HG03066 (cell line): Measurements from ENCODE around the gene CCDC57.
"Not testable (repeated sequence)": the region's sequence is repeated elsewhere in the genome, so short reads cannot be mapped to it uniquely, and the experiment has no call there.

ENCODE experiments used
- ATAC-seq: cut with Tn5 transposase; IDR thresholded peaks from one replicate; pipeline ENCODE4 v1.9.1; 2021; ENCODE audit warnings: low read depth; ENCODE audit not compliant: unreplicated experiment

Gene CCDC57

DNA sequence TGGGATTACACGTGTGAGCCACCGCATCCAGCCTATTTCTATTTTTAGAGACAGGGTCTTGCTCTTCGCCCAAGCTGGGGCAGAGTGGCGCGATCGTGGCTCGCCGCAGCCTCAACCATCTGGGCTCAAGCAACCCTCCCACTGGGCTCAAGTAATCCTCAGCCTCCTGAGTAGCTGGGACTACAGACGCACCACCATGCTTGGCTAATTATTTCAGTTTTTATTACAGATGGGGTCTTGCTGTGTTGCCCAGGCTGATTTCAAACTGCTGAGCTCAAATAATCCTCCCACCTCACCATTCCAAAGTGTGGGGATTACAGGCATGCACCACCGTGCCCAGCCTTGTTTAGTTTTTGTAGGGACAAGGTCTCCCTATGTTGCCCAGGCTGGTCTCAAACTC, 53.8 kb downstream of the CCDC57 start:
- ATAC-seq, result no peak

DNA sequence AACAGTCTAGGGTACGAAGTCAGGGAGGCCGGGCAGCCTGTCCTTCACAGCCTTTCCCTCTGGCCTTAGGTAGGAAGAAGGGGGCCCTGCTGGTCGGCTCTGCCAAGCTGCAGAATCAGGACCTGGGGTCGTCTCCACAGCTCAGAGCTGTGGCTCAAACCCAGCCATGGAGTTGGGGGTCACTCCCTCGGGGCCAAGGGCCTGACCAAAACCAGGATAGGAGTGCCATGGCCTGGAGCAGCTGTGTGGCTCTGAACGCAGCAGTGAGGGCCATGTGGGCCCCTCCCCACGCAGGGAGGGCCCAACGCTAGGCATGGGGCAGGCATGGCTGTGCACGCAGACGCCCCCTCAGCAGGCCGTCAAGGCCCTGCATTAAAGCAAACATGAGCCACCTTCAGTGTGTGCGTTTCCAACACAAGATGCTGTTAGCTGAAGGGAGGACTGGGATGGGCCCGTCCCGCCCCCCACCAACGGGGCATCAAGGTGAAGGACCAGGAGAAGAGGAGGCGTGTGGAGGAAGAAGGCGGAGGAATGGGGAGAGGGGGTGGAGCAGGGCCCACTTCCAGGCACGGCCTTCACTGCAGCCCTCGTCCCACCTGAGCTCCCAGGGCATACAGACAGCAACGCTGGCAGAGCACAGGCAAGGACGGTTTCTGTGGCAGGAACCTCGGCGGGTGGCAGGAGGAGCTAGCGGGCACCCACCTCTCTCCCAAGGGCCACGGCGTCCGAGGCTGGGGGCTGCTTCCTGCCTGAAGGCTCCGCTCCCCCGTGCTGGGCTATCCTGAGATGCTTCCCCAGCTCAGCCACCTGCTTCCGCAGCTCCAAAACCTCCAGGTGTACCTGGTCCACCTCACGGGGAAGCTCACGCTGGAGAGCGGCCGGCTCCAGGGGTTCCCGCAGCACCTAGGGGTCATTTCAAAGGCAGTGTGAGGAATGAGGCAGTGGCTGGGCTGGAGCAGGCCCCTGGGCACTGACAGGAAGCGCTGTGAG, 55.3 kb downstream of the CCDC57 start:
- no peak for ATAC-seq

DNA sequence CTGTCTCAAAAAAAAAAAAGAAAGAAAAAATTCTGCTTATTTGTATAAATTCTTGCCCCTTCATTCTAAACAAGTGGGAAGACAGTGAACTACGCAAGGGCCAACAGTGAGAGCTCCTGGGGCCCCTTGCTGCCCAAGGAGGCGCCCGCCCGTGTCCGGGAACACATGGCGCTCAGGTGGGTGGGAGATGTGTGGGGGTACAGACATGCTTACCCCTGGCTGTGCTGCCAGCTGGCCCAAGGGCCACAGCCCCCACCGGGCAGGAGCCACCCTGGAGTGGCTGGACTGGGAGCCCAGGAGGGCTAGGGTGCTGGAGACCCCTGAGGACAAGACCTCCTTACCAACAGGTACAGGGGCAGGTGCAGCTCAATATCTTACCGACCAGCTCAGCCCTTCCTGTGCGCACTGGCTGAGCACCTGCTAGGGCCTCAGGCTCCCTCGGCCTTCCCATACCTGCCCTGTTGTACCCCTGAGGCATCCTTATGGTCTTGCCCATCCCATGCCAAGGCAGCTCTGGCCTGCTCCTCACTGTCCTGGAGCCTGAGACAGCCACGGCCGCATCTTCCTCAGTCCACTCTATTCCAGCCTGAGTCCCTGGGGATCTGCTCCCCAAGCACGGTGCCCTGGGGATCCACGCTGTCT, 56.2 kb downstream of the CCDC57 start:
- ATAC-seq, result no peak

DNA sequence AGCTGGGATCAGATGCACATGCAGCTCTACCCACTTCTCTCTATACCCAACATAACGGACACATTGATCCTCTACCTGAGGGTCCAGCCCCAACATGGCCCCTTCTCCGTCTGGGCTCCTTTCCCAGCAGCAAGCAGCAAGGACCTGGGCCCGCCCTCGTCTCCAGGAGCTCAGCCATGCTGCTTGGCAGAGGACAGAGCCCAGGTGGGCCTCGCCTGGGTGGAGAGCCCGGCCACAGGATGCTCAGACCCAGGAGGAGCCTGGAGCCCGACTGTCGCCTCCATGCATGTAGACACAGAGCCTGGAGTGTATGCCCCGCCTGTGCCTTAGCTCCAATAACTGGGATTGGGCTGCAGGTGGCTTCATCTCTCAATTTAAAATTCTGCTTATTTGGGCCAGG, 57.0 kb downstream of the CCDC57 start:
- ATAC-seq, result no peak

DNA sequence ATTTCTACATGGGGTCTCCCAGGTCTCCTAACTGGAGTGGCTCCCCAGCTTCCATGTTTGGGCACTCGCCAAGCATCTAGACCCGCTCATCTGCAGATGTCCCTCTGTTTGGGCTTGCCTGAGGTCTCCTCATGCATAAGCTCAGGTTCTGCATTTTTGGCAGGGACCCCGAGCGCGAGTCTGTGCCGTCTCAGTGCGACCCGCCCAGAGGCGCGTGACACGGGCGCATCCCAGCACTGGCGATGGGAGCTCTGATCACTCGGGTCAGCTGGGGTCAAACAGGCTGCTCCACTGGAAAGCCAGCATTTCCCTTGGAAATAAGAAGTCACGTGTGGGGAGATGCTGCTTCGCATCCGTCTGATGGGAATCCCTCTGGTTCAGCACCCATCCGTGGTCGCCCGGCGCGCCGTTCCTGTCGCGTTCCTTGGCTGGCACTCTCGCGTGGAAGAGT, 57.7 kb downstream of the CCDC57 start:
- no peak for ATAC-seq

DNA sequence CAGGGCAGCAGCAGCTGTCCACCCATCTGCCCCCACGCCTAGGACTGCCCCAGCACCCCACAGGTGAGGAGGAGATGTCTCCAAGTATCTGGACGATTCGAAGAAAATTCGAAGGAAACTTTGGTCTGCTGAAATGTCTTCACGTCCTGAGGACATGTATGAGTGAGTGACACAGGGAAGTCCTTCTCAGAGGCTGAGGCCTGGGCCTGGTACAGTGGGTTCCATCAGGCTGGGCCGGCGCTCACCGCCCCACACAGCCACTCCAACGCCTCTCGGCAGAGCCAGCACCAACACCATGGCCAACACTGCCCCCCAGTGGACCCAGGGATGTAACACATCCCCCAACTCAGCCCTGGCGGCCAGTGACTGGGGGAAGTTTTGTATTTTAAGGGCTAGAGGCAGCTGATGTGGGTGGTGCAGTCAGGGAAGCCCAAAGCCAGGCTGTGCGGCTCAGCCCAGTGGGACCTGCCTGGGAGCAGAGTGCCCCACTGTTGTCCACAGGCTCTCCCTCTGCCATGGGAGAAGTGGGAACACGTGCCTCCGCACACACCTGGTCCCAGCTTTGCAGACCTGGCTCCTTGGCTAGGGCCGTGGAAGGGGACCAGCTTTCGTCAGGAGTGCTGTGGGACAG, 58.8 kb downstream of the CCDC57 start:
- no peak for ATAC-seq

DNA sequence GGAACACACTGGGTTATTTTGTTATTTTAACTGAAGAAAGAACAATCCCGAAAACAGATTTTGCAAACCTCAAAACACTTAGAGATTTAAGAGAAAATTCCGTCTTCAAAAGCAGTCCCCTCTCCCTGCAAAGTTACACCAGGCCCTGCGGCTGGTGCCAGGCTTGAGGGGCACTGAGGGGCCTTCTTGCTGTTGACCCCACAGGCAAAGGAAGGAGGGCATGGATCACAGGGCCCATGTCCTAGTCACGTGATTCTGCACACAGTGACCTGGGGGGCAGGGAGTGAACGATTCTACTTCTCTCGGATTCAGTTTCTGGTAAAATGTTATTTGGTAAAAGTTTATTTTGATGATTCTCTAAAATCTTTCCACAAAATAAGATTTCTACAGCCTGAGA, 59.3 kb downstream of the CCDC57 start:
- ATAC-seq, result no peak

DNA sequence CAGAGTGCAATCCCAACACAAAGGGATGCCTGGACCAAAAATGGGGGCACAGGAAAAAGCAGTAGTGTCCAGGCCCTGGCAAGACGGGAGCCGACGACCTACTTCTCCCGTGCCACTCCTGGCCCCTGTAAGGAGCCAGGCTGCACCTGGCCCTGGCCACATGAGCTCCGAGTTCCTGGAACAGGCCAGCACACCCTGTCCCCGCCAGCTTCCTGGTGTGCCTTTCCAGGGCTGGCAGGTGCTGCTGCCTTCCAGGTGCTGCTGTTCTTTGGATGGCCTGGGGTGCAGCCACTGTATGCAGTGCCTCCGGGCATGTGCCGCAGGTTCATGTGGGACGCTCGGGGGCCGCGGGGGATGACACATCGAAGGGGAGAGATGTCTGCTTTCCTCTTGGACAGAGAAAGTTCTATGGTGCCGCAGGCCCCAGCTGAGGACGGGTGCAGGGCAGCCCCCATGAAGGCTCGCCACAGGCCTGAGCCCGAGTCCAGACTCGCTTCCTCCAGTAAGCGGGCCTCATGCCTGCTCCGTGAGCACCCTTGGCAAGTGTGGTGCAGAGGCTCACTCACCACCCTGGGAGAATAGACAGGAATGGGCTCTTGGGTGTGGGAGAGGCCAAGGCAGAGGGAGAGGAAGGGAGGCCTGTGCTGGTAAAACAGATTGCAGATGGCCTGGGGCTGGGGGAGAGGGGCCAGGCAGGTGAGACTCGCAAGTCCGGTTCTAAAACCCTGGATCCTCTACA, 59.9 kb downstream of the CCDC57 start:
- ATAC-seq, result no peak

DNA sequence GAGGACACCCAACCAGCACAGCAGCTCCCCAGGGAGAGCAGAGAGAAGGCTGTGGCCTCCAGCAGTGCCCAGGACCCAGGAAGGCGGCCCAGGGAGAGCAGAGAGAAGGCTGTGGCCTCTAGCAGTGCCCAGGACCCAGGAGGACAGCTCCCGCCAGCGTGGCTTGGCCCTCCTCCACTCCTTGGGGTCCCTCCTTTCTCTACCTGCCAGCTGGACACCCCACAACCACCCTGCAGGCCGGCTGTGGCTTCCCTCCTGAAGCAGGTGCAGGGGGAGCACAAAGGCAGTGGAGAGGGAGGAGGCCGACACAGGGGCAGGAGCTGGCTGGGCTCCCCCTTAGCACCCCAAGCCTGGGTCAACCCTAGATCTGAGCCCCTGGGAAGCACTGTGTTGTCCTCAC, 60.5 kb downstream of the CCDC57 start:
- no peak for ATAC-seq

DNA sequence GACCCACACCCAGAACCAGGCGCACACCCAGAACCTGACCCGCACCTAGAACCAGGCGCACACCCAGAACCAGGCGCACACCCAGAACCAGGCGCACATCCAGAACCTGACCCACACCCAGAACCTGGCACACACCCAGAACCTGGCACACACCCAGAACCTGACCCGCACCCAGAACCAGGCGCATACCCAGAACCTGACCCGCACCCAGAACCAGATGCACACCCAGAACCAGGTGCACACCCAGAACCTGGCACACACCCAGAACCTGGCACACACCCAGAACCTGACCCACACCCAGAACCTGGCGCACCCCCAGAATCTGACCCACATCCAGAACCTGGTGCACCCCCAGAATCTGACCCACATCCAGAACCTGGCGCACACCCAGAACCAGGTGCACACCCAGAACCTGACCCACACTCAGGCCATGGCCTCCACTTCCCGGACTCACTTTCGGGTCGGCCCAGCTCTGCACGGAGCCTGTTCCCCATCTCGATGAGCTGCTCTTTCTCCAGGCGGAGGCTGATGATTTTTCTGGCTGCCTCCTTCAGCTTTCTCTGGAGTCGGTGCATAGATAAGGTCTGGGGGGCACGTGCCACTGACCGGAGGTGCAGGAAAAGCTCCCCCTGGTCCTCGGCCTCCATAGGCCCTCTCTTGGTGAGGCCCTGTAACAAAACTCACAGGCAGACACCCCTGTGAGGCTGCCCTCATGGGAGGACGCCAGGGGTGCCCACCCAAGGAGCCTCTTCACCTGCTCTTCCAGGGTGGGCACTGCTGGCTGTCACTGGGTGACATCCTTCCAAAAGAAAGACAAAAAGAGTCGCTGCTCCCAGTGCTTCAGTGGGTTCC, 61.3 kb downstream of the CCDC57 start:
- ATAC-seq, result no peak

DNA sequence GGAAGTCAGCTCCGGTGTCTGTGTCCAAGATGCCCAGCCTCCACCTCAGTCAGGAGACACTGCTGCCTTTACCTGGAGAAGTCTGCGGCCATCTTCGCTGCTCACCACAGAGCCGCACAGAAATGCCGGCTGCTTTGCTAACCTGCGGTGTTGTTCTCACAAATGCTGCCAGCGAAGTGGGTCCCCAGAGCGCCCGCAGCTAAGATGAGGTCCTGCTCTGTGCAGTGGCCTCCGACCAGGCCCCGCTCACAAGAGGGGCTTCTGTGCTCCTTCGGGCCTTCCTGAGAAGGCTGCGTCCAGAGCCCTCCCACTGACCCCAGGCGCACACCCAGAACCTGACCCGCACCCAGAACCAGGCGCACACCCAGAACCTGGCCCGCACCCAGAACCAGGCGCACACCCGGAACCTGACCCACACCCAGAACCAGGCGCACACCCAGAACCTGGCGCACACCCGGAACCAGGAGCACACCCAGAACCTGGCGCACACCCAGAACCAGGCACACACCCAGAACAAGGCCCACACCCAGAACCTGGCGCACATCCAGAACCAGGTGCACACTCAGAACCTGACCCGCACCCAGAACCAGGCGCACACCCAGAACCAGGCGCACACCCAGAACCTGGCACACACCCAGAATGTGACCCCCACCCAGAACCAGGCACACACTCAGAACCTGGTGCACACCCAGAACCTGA, 63.1 kb downstream of the CCDC57 start:
- no peak for ATAC-seq

DNA sequence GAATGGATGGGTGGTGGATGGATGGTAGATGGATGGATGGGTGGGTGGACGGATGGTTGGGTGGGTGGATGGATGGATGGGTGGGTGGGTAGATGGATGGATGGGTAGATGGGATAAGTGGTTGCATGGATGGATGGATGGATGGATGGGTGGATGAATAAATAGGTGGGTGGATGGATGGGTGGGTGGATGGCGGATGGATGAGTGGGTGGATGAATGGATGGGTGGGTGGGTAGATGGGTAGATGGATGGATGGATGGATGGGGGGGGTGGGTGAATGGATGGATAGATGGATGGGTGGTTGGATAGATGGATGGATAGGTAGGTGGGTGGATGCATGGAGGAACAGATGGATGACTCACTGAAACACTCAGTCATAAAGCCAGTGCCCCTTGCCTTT, 63.6 kb downstream of the CCDC57 start:
- ATAC-seq, result no peak

DNA sequence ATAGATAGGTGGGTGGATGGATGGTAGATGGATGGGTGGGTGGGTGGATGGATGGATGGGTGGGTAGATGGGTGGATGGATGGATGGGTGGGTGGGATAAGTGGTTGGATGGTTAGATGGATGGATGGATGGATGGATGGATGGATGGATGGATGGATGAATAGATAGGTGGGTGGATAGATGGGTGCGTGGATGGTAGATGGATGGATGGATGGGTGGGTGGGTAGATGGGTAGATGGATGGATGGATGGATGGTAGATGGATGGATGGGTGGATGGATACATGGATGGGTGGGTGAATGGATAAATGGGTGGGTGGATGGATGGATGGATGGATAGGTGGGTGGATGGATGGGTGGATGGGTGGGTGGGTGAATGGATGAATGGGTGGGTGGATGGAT, 64.6 kb downstream of the CCDC57 start:
- no peak for ATAC-seq

DNA sequence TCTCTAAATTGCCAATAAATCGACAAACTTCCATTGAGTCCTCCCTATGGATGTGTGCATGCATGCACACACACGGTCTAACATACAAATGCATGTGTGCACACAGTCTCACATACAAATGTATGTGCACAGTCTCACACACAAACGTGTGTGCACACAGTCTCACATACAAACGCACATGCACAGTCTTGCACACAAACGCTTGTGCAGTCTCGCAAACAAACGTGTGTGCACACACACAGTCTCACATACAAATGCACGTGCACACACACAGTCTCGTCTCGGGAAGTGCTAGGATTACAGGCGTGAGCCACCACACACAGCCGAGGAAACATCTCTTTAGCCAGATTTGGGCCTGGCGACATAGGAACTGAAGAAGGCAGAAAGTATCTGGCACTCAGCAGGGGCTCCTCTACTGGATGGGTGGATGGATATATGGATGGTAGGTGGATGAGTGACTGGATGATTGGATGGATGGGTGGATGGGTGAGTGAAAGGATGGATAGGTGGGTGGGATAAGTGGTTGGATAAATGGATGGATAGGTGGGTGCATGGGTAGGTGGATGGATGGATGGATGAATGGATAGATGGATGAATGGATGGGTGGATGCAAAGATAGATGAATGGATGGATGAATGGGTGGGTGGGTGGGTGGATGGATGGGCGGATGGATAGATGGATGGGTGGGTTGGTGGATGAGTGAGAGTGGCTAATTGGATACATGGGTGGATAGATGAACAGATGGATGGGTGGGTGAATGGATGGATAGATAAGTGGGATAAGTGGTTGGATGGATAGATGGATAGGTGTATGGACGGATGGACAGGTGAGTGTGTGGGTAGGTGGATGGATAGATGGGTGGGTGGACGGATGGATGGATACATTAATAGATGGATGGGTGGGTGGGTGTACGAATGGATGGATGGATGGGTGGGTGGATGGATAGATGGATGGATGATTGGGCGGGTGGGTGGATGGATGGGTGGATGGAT, 65.7 kb downstream of the CCDC57 start:
- ATAC-seq, result no peak

DNA sequence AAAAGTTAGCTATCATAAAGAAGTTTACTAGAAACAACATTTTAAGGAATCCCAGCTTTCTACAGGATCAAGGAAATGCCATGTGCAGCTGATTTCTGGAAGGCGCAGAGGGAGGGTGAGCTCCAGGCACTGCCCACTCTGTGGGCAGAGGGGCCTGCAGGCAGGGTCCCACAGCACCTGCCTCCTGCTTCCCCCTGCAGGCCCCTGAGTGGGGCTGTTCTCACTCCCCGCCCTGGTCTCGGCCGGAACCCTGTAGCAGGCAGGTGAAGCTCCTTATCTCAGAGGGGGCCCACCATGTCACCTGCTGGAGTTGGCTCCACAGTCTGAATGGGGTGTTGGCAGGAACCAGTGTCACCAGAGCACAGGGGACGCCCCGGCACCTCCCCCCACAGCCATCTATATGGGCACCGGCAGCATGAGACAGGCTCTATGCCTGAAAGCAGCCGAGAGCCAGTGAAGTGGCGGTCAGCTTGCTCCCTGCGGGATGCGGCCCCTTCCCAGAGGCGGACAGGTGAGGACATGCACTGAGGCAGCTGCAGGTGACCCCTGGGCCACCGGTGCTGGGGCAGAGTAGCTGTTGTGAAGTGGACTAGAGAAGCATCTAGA, 67.0 kb downstream of the CCDC57 start:
- ATAC-seq, result no peak

DNA sequence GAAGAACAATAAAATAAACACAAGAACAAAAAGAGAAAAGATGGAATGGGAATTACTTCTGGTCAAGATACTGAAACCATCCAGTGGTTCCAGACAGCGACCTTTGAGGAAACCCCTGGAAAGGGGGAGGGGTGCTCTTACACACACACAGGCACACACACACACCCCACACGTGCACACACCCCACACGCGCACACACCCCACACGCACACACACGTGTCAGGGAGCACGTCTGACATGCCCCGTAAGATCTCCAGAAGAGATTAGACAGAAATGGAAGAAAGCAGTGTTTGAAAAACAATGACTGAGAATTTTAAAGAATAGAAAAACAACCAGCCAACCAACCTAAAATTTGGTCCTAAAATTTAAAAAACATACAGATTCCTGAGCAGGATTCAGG, 69.3 kb downstream of the CCDC57 start:
- ATAC-seq, result no peak

DNA sequence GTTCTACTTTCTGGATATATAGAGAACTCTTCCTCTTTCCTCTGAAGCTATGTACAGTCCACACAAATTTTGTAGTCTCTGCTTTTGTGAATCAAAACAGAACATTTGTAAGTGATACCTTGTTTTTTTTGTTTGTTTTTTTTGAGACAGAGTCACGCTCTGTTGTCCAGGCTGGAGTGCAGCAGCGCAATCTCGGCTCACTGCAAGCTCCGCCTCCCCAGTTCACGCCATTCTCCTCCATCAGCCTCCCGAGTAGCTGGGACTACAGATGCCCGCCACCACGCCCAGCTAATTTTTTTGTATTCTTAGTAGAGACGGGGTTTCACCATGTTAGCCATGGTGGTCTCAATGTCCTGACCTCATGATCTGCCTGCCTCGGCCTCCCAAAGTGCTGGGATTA, 72.7 kb downstream of the CCDC57 start:
- ATAC-seq, result not testable (repeated sequence)
